Tibial nerve (tissue), 4 donors: Measurements from ENCODE around the gene CFAP299.

Source experiments
- CTCF ChIP-seq, 5 experiments: fragments of 200-600 bp in 3 of 5; fragments of 450-650 bp in 2 of 5; sonication (generic) in 3 of 5; IDR thresholded peaks; one replicate each; pipeline ENCODE4 v1.5.1; 2016 to 2019; ENCODE audit warnings: antibody characterized with exemption in 5 of 5, mild to moderate bottlenecking in 3 of 5, moderate library complexity in 2 of 5
- EP300 ChIP-seq, 2 donors: sonication (generic); formaldehyde crosslinking; IDR thresholded peaks; one replicate each; pipeline ENCODE4 v1.6.1; 2017; ENCODE audit warnings: antibody characterized with exemption in 2 of 2, mild to moderate bottlenecking in 1 of 2
- POLR2A ChIP-seq, 2 donors: fragments of 450-650 bp; IDR thresholded peaks; one replicate each; pipeline ENCODE4 v1.6.1; 2017; ENCODE audit warnings: antibody characterized with exemption in 2 of 2, mild to moderate bottlenecking in 2 of 2, moderate library complexity in 2 of 2

GRCh38 chr4:80787306-80787705, 451.8 kb downstream of the CFAP299 start:
- TF ChIP-seq CTCF (IDR thresholded peaks at IDR 0.05), result no peak
- no peak for TF ChIP-seq EP300 (IDR thresholded peaks at IDR 0.05)
- TF ChIP-seq POLR2A (IDR thresholded peaks at IDR 0.05), result no peak
